ENCODE data around the gene TUT4. TPM values are rescaled to one million over a fixed set of nuclear protein-coding genes. Genes with fewer than 3 reads are reported as not detected.
A peak's percentile ranks its signal among the peaks of the same experiment; 100 is the strongest.

Gene TUT4
- total RNA-seq, 1 donor from 2014 or later, result 158 TPM

GRCh38 chr1:52551507-52552235 lies 1.2 kb downstream of the TUT4 start:
- CTCF ChIA-PET, result no interaction called here

GRCh38 chr1:52550447-52550846 lies 2.4 kb downstream of the TUT4 start:
- H3K4me1 Mint-ChIP-seq, result peaks cover 57% of the 10 kb centered on the region
- intact Hi-C loops (cut with micrococcal nuclease), result loop anchor here (10.0 kb wide), 3 partner anchors 186 to 774 kb away; partner anchors contain the start of genes BTF3L4, CC2D1B, LRP8 and TXNDC12
- DNase-seq (no peak), ATAC-seq (ENCODE audit: low read depth) (no peak)
- TF ChIP-seq CTCF (IDR thresholded peaks at IDR 0.05), result no peak
- POLR2A ChIA-PET, result interaction anchor here (1.5 to 2.0 kb wide), 2 partner anchors 20 to 83 kb away, joined by 9 to 16 read pairs; partner anchors contain the start of gene SHISAL2A
- peak overlapping the region; percentile 64 for H3K4me3 Mint-ChIP-seq
- CTCF ChIA-PET, result no interaction called here
- H3K36me3 Mint-ChIP-seq (ENCODE audit: low read depth), result peaks cover 16% of the 10 kb centered on the region
- peak overlapping the region; percentile 41 for H3K27ac Mint-ChIP-seq
- H3K9me3 Mint-ChIP-seq, result no peaks in the 10 kb centered on the region
- no peaks in the 10 kb centered on the region for H3K27me3 Mint-ChIP-seq

More at GRCh38 chr1:52551507-52552235, 1.2 kb downstream of the TUT4 start:
- Mint-ChIP-seq H3K27ac (no peak overlapping the region), H3K27me3 (no peaks in the 10 kb centered on the region), H3K36me3 (ENCODE audit: low read depth) (peaks cover 9% of the 10 kb centered on the region), H3K4me3 (no peak overlapping the region), H3K4me1 (peaks cover 50% of the 10 kb centered on the region), H3K9me3 (no peaks in the 10 kb centered on the region)
- ATAC-seq (ENCODE audit: low read depth) (no peak), DNase-seq (no peak)
- TF ChIP-seq CTCF (IDR thresholded peaks at IDR 0.05), result no peak
- intact Hi-C loops (cut with micrococcal nuclease), result loop anchor here (1.0 to 10.0 kb wide), 7 partner anchors 19 to 773 kb away; partner anchors contain the start of genes BTF3L4, CC2D1B, LRP8 and SHISAL2A
- POLR2A ChIA-PET, result interaction anchor here (0.6 to 2.0 kb wide), 4 partner anchors 21 to 707 kb away, joined by 3 to 16 read pairs (median 6); partner anchors contain the start of gene SHISAL2A

- Mint-ChIP-seq H3K27ac (peak overlapping the region; percentile 7), H3K4me3 (peak overlapping the region; percentile 5), H3K4me1 (peaks cover 54% of the 10 kb centered on the region), H3K36me3 (ENCODE audit: low read depth) (peaks cover 20% of the 10 kb centered on the region), H3K9me3 (no peaks in the 10 kb centered on the region), H3K27me3 (no peaks in the 10 kb centered on the region)
- ChIA-PET POLR2A (interaction anchor here (0.8 kb wide), 1 partner anchor 92 kb away, joined by 3 read pairs; no protein-coding TSS in a partner anchor), CTCF (no interaction called here)
- ATAC-seq (ENCODE audit: low read depth) (no peak), DNase-seq (no peak)
- intact Hi-C loops (cut with micrococcal nuclease), result loop anchor here (5.0 kb wide), 1 partner anchor 37 kb away; no protein-coding TSS in a partner anchor
- no peak for TF ChIP-seq CTCF (IDR thresholded peaks at IDR 0.05)
Measured at GRCh38 chr1:52549267-52549666, 3.6 kb downstream of the TUT4 start.

- peaks cover 54% of the 10 kb centered on the region for H3K4me1 Mint-ChIP-seq
- ChIA-PET POLR2A (no interaction called here), CTCF (no interaction called here)
- no peak for ATAC-seq (ENCODE audit: low read depth)
- peak overlapping the region; percentile 18 for H3K27ac Mint-ChIP-seq
- no peaks in the 10 kb centered on the region for H3K27me3 Mint-ChIP-seq
- H3K4me3 Mint-ChIP-seq, result no peak overlapping the region
- no peak for DNase-seq
- peaks cover 35% of the 10 kb centered on the region for H3K36me3 Mint-ChIP-seq (ENCODE audit: low read depth)
- no peak for TF ChIP-seq CTCF (IDR thresholded peaks at IDR 0.05)
- intact Hi-C loops (cut with micrococcal nuclease), result loop anchor here (5.0 kb wide), 1 partner anchor 35 kb away; no protein-coding TSS in a partner anchor
- peaks cover 7% of the 10 kb centered on the region for H3K9me3 Mint-ChIP-seq
Measured at GRCh38 chr1:52546852-52547251, 6.0 kb downstream of the TUT4 start.
